K562 (cell line): ENCODE measurements around the gene IP6K3. TPM values are rescaled to one million over a fixed set of nuclear protein-coding genes. Genes with fewer than 3 reads are reported as not detected.

ENCODE experiments used
- PRMT5 ChIP-seq: sonication (generic); formaldehyde crosslinking; IDR thresholded peaks from 2 replicates; pipeline ENCODE4 v1.5.0; 2020; ENCODE audit warnings: missing genetic modification reagents
- ZNF282 ChIP-seq: sonication (generic); formaldehyde crosslinking; IDR thresholded peaks from 2 replicates; pipeline ENCODE4 v1.8.1; 2023; ENCODE audit warnings: missing genetic modification reagents
- polyA plus RNA-seq, 8 experiments: library from polyadenylated mRNA; depleted of rRNA in 4 of 8; stranded (reverse) in 5 of 8; unstranded in 3 of 8; fragments of >200 nt; fragmentation: Nextera tagmentation in 2 of 8; fragmentation: Illumina TruSeq in 1 of 8; extraction: Ambion mirVana in 2 of 8; extraction: Trizol in 1 of 8; gene quantifications; 2 replicates each; pipeline versions ENCODE4 v1.2.1 to v1.2.3, GENCODE V29; 2011 to 2014; ENCODE audit warnings: inconsistent platforms in 1 of 8, missing spikeins in 1 of 8
- total RNA-seq, 7 experiments: library from RNA; depleted of rRNA in 6 of 7; stranded (reverse); fragments of >200 nt in 6 of 7; fragmentation: Illumina TruSeq in 2 of 7; extraction: Trizol in 2 of 7; gene quantifications; 2 replicates each; pipeline versions ENCODE4 v1.2.1 to v1.2.3, GENCODE V29; 2011 to 2021; ENCODE audit warnings: low replicate concordance in 1 of 7
- TF ChIP-seq, protein P1 (sequence below), 3 experiments: fragments of 200-800 bp in 1 of 3; fragments of 250-450 bp in 1 of 3; fragments of 450-650 bp in 1 of 3; sonication (Bioruptor Pico) in 1 of 3; sonication (Bioruptor generic) in 1 of 3; formaldehyde crosslinking in 1 of 3; IDR thresholded peaks; 2 replicates each; pipeline versions ENCODE4 v1.6.1 to v1.8.0; 2016 to 2022; ENCODE audit warnings: mild to moderate bottlenecking in 2 of 3, missing genetic modification characterization in 2 of 3, missing compliant biosample characterization in 1 of 3, moderate library complexity in 1 of 3
- TF ChIP-seq, protein P2 (sequence below): fragments of 450-650 bp; IDR thresholded peaks from 2 replicates; pipeline ENCODE4 v1.7.0; 2016; ENCODE audit warnings: borderline replicate concordance
- TF ChIP-seq, protein P3 (sequence below), 2 experiments: fragments of 150-350 bp in 1 of 2; IDR thresholded peaks; 2 replicates each; pipeline ENCODE4 v1.6.1; 2012 to 2016; ENCODE audit warnings: low read depth in 2 of 2, low read length in 2 of 2, mild to moderate bottlenecking in 1 of 2, moderate library complexity in 1 of 2
- TF ChIP-seq, protein P4 (sequence below): fragments of 250-450 bp; sonication (Bioruptor Pico); IDR thresholded peaks from 2 replicates; pipeline ENCODE4 v1.8.0; 2022; ENCODE audit warnings: moderate library complexity, mild to moderate bottlenecking, inconsistent platforms

Gene IP6K3
- total and polyA plus RNA-seq, 9 of the 15 experiments (the other 6 are each of a cell fraction or from before 2014, with no cell fraction given): not detected

DNA sequence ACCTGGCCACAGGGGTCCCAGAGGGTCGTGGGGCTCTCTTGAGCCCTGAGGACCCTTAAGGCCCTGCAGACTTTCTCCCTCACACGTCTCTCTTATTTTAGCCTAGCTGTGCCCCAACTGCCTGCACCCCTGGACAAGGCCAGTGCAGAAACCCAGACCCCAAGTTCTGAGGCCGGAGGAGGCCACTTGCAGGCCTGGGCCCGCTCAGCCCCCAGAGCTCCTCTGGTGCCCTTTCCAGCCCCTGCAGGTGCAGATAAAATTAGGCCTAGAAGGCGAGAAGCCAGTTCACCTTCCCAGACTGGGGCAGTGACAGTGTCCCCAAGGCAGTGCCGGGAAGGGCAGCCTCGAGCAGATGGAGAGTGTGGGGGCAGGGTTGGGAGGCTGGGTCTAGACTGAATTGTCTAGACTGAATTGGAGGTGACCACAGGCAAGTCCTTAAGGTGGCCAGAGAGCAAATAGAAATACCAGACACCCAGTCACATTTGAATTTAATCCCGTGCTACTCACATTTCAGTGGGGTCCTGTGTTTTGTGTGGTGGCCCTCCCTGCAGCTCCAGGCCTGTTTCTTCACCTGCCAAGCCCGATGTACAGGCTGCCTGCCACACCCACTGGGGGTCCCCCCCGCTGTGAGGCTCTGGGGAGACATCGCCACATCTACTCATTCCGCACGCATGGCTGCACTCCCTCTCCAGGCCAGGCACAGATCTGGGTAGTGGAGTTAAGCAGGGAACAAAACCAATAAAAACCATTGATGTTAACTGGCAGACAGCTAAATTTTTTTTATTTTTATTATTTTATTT is 8.6 kb upstream of the IP6K3 start (continued):
- TF ChIP-seq, protein P1, sequence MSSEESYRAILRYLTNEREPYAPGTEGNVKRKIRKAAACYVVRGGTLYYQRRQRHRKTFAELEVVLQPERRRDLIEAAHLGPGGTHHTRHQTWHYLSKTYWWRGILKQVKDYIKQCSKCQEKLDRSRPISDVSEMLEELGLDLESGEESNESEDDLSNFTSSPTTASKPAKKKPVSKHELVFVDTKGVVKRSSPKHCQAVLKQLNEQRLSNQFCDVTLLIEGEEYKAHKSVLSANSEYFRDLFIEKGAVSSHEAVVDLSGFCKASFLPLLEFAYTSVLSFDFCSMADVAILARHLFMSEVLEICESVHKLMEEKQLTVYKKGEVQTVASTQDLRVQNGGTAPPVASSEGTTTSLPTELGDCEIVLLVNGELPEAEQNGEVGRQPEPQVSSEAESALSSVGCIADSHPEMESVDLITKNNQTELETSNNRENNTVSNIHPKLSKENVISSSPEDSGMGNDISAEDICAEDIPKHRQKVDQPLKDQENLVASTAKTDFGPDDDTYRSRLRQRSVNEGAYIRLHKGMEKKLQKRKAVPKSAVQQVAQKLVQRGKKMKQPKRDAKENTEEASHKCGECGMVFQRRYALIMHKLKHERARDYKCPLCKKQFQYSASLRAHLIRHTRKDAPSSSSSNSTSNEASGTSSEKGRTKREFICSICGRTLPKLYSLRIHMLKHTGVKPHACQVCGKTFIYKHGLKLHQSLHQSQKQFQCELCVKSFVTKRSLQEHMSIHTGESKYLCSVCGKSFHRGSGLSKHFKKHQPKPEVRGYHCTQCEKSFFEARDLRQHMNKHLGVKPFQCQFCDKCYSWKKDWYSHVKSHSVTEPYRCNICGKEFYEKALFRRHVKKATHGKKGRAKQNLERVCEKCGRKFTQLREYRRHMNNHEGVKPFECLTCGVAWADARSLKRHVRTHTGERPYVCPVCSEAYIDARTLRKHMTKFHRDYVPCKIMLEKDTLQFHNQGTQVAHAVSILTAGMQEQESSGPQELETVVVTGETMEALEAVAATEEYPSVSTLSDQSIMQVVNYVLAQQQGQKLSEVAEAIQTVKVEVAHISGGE (CRISPR knock-in tag; IDR thresholded peaks at IDR 0.05): no peak
- TF ChIP-seq, protein P2, sequence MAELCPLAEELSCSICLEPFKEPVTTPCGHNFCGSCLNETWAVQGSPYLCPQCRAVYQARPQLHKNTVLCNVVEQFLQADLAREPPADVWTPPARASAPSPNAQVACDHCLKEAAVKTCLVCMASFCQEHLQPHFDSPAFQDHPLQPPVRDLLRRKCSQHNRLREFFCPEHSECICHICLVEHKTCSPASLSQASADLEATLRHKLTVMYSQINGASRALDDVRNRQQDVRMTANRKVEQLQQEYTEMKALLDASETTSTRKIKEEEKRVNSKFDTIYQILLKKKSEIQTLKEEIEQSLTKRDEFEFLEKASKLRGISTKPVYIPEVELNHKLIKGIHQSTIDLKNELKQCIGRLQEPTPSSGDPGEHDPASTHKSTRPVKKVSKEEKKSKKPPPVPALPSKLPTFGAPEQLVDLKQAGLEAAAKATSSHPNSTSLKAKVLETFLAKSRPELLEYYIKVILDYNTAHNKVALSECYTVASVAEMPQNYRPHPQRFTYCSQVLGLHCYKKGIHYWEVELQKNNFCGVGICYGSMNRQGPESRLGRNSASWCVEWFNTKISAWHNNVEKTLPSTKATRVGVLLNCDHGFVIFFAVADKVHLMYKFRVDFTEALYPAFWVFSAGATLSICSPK: no peak
- TF ChIP-seq, protein P3, sequence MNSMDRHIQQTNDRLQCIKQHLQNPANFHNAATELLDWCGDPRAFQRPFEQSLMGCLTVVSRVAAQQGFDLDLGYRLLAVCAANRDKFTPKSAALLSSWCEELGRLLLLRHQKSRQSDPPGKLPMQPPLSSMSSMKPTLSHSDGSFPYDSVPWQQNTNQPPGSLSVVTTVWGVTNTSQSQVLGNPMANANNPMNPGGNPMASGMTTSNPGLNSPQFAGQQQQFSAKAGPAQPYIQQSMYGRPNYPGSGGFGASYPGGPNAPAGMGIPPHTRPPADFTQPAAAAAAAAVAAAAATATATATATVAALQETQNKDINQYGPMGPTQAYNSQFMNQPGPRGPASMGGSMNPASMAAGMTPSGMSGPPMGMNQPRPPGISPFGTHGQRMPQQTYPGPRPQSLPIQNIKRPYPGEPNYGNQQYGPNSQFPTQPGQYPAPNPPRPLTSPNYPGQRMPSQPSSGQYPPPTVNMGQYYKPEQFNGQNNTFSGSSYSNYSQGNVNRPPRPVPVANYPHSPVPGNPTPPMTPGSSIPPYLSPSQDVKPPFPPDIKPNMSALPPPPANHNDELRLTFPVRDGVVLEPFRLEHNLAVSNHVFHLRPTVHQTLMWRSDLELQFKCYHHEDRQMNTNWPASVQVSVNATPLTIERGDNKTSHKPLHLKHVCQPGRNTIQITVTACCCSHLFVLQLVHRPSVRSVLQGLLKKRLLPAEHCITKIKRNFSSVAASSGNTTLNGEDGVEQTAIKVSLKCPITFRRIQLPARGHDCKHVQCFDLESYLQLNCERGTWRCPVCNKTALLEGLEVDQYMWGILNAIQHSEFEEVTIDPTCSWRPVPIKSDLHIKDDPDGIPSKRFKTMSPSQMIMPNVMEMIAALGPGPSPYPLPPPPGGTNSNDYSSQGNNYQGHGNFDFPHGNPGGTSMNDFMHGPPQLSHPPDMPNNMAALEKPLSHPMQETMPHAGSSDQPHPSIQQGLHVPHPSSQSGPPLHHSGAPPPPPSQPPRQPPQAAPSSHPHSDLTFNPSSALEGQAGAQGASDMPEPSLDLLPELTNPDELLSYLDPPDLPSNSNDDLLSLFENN (IDR thresholded peaks at IDR 0.05; ENCODE audit: low read depth in 2 of 2, low read length in 2 of 2): no peak
- TF ChIP-seq PRMT5 (no peak), ZNF282 (CRISPR knock-in tag) (no peak)
- TF ChIP-seq, protein P4, sequence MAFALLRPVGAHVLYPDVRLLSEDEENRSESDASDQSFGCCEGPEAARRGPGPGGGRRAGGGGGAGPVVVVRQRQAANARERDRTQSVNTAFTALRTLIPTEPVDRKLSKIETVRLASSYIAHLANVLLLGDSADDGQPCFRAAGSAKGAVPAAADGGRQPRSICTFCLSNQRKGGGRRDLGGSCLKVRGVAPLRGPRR (CRISPR knock-in tag): no peak
